ENCODE measurements around the gene SLC49A3. TPM values are rescaled to one million over a fixed set of nuclear protein-coding genes. Genes with fewer than 3 reads are reported as not detected.

Gene SLC49A3
- total RNA-seq, 1 experiment from 2014 or later: 6.9 TPM

GRCh38 chr4:682490-683172, 6.3 kb downstream of the SLC49A3 start:
- Histone ChIP-seq H3T11ph (ENCODE audit: low read length) (no peak overlapping the region), H3K18ac (ENCODE audit: insufficient read length, low read depth, low read length) (no peak overlapping the region), H2BK15ac (ENCODE audit: low read depth, low read length) (no peak overlapping the region), H3K23ac (ENCODE audit: insufficient read length, low read depth, low read length) (no peak overlapping the region), H3K27ac (ENCODE audit: insufficient read length, low read depth, low read length) (no peak overlapping the region), H3K4me1 (ENCODE audit: insufficient read depth, low read length) (no peaks in the 10 kb centered on the region), H2BK20ac (ENCODE audit: low read depth, low read length, poor library complexity, severe bottlenecking) (no peak overlapping the region), H3K56ac (ENCODE audit: insufficient read length, low read depth, low read length) (no peak overlapping the region), H3K79me2 (ENCODE audit: insufficient read depth, low read length) (no peaks in the 10 kb centered on the region), H3K9ac (ENCODE audit: extremely low read depth, insufficient read length, low read length) (no peak overlapping the region), H4K8ac (replicated peaks; ENCODE audit: insufficient read length, low read depth, low read length) (no peak overlapping the region), H2AFZ (ENCODE audit: low read length) (no peak overlapping the region), H2BK120ac (ENCODE audit: low read depth, low read length, poor library complexity, severe bottlenecking) (no peak overlapping the region), H2AK5ac (ENCODE audit: insufficient read length, low read length) (no peak overlapping the region), H2BK12ac (ENCODE audit: insufficient read length, low read depth, low read length) (no peak overlapping the region), H4K91ac (ENCODE audit: insufficient read length, low read depth, low read length) (no peak overlapping the region), H3K9me3 (ENCODE audit: control insufficient read depth, low read depth, low read length) (no peaks in the 10 kb centered on the region), H3K14ac (ENCODE audit: insufficient read depth, low read length) (no peak overlapping the region), H3K23me2 (ENCODE audit: insufficient read length, low read depth, low read length, poor library complexity, severe bottlenecking) (peaks cover 5% of the 10 kb centered on the region), H3K27me3 (ENCODE audit: insufficient read depth, low read length) (no peaks in the 10 kb centered on the region), H2BK5ac (ENCODE audit: insufficient read length, low read length) (no peak overlapping the region), H4K20me1 (ENCODE audit: control insufficient read depth, insufficient read depth, insufficient read length) (no peaks in the 10 kb centered on the region), H3K4ac (ENCODE audit: low read depth, low read length) (no peak overlapping the region), H3K4me2 (ENCODE audit: insufficient read depth, insufficient read length, low read length) (no peak overlapping the region), H4K5ac (ENCODE audit: insufficient read length, low read depth, low read length) (no peak overlapping the region), H3K79me1 (ENCODE audit: insufficient read depth, low read depth, low read length, poor library complexity, severe bottlenecking) (no peaks in the 10 kb centered on the region)
- H3K9me3 Mint-ChIP-seq: no peaks in the 10 kb centered on the region; a peak in 1 of 5 replicates
- peaks cover 3 to 17% of the 10 kb centered on the region in 2 experiments for H3K4me1 Mint-ChIP-seq
- no CpG with 5 or more reads among the region's 23 CpGs for WGBS (ENCODE audit: extremely low coverage, insufficient read length, low lambda C conversion rate)
- peaks cover 0 to under 1% (median 0%) of the 10 kb centered on the region in 3 experiments; a peak in 2 of 7 replicates for H3K36me3 Mint-ChIP-seq (ENCODE audit: insufficient read depth in 1 of 3, low read depth in 3 of 3)
- no peak for TF ChIP-seq CTCF (conservative IDR thresholded peaks at IDR 0.05)
- peak overlapping the region in 1 of 2 experiments; percentile 44; a peak in 1 of 5 replicates for H3K4me3 Mint-ChIP-seq
- H3K27me3 Mint-ChIP-seq (ENCODE audit: low read depth): peaks cover 11% of the 10 kb centered on the region
- DNase-seq: peak; percentile 28
- H3K27ac Mint-ChIP-seq: no peak overlapping the region; a peak in 1 of 7 replicates
